Lung (tissue), 12 donors: ENCODE results near the gene GDPD3. TPM values are rescaled to one million over a fixed set of nuclear protein-coding genes. Genes with fewer than 3 reads are reported as not detected.

ENCODE experiments used
- ATAC-seq: fragments of 200-7000 bp; cut with Tn5 transposase; one replicate; pipeline ENCODE4 v1.9.1; 2020; ENCODE audit warnings: moderate number of reproducible peaks; ENCODE audit not compliant: insufficient read depth, low FRiP score
- DNase-seq, 3 donors: peaks; one replicate each; pipeline ENCODE4 v3.0.0-alpha.2; 2013 to 2017
- H3K27ac ChIP-seq, 2 donors: one replicate each; pipeline ENCODE4 v1.5.1; 2013; ENCODE audit warnings: mild to moderate bottlenecking in 2 of 2, moderate library complexity in 2 of 2, control low read depth in 1 of 2, inconsistent platforms in 1 of 2, low read depth in 1 of 2, low read length in 1 of 2
- H3K27me3 ChIP-seq, 3 donors: one replicate each; pipeline ENCODE4 v1.5.1; 2013; ENCODE audit warnings: low read length in 2 of 3; ENCODE audit not compliant: control insufficient read depth in 3 of 3, insufficient read depth in 3 of 3
- H3K36me3 ChIP-seq, 4 donors: one replicate each; pipeline ENCODE4 v1.5.1; 2013; ENCODE audit warnings: low read length in 4 of 4, mild to moderate bottlenecking in 1 of 4, moderate library complexity in 1 of 4; ENCODE audit not compliant: control insufficient read depth in 4 of 4, insufficient read depth in 4 of 4
- H3K4me1 ChIP-seq, 5 donors: one replicate each; pipeline ENCODE4 v1.5.1; 2013; ENCODE audit warnings: low read length in 5 of 5, mild to moderate bottlenecking in 2 of 5, moderate library complexity in 1 of 5; ENCODE audit not compliant: control insufficient read depth in 5 of 5, insufficient read depth in 5 of 5
- H3K4me3 ChIP-seq: one replicate; pipeline ENCODE4 v1.5.1; 2013; ENCODE audit warnings: mild to moderate bottlenecking, control low read depth, moderate library complexity
- H3K9ac ChIP-seq, 2 donors: one replicate each; pipeline ENCODE4 v1.5.1; 2013; ENCODE audit warnings: low read length in 2 of 2, control low read depth in 1 of 2; ENCODE audit not compliant: insufficient read depth in 1 of 2
- H3K9me3 ChIP-seq, 4 donors: one replicate each; pipeline ENCODE4 v1.5.1; 2013; ENCODE audit warnings: low read length in 3 of 4, mild to moderate bottlenecking in 1 of 4, moderate library complexity in 1 of 4; ENCODE audit not compliant: control insufficient read depth in 4 of 4, insufficient read depth in 3 of 4
- WGBS, 2 donors: extraction: QIAGEN DNeasy Blood & Tissue Kit; methylation state at CpG; one replicate each; pipeline ENCODE4 v1.1.7; 2013; 5-methylcytosine and 5-hydroxymethylcytosine counted together
- polyA plus RNA-seq, 2 donors: library from polyadenylated mRNA; stranded (reverse); fragments of 200-250 nt; gene quantifications; one replicate each; pipeline ENCODE4 v1.2.1, GENCODE V29; 2013
- total RNA-seq, 2 donors: library from RNA; depleted of rRNA in 1 of 2; stranded (reverse); fragments of >200 nt in 1 of 2; gene quantifications; one replicate each; pipeline ENCODE4 v1.2.1, GENCODE V29; 2014 to 2021
- TF ChIP-seq, protein P1 (sequence below): IDR thresholded peaks from 2 replicates; pipeline ENCODE4 v1.5.1; 2012; ENCODE audit warnings: mild to moderate bottlenecking; ENCODE audit errors: control extremely low read depth, extremely low read depth
- donor health status: control.
- donor health status: control.
- donor health status: Bipolar disorder and iron deficiency.
- donor health status: healthy.
- donor health status: DM: yes; HTN: yes; CAD: no.

GDPD3 gene
- total and polyA plus RNA-seq, 4 donors = 4.1 to 6.0 (median 5.5) TPM

DNA sequence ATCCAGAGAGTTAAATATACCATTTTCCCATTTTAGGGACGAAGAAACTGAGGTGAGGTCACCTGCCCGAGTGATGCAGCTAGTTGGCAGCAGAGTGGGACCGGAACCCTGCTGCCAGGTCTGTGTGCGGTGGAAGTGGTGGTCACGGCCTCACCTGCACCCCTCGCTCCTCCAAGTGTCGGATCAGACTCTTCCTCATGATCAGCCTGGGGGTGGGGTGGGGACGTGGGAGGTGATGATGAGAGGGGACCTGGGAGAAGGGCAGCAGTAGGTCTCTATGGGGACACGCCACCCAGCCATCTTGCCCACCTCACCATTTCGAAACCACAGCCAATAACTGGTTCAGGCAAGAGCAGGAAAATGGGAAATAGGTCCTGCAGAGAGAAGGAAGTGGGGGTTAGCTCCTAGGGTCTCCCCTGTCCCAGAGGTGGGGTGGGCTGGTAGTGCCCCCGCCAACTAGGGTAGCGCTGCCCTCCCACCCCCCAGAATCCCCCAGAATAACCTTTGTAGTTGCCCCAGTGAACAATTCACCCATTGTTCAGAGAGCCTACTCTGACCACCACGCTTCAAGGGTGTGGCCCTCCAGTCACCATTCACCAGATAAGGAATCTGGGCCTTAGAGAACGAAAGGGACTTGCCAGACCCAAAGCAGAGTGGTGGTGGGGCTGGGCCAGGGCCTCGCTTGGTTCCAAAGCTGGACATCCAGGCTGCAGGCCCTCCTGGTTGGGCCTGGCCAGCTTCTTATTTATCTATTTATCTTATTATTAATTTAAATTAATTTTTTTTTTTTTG lies 5.1 kb downstream of the GDPD3 start:
- Histone ChIP-seq H3K4me3 (no peak overlapping the region), H3K27me3 (no peaks in the 10 kb centered on the region), H3K4me1 (peaks cover 0 to 2% (median 0%) of the 10 kb centered on the region in 5 donors), H3K9me3 (no peaks in the 10 kb centered on the region), H3K36me3 (peaks cover 4 to 37% (median 17%) of the 10 kb centered on the region in 4 donors), H3K9ac (no peak overlapping the region), H3K27ac (no peak overlapping the region)
- ATAC-seq (no peak), DNase-seq (no peak)
- TF ChIP-seq, protein P1, sequence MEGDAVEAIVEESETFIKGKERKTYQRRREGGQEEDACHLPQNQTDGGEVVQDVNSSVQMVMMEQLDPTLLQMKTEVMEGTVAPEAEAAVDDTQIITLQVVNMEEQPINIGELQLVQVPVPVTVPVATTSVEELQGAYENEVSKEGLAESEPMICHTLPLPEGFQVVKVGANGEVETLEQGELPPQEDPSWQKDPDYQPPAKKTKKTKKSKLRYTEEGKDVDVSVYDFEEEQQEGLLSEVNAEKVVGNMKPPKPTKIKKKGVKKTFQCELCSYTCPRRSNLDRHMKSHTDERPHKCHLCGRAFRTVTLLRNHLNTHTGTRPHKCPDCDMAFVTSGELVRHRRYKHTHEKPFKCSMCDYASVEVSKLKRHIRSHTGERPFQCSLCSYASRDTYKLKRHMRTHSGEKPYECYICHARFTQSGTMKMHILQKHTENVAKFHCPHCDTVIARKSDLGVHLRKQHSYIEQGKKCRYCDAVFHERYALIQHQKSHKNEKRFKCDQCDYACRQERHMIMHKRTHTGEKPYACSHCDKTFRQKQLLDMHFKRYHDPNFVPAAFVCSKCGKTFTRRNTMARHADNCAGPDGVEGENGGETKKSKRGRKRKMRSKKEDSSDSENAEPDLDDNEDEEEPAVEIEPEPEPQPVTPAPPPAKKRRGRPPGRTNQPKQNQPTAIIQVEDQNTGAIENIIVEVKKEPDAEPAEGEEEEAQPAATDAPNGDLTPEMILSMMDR = no peak
- WGBS, 2 donors = 82 to 84% methylated on average over 15 of the region's 15 CpGs

DNA sequence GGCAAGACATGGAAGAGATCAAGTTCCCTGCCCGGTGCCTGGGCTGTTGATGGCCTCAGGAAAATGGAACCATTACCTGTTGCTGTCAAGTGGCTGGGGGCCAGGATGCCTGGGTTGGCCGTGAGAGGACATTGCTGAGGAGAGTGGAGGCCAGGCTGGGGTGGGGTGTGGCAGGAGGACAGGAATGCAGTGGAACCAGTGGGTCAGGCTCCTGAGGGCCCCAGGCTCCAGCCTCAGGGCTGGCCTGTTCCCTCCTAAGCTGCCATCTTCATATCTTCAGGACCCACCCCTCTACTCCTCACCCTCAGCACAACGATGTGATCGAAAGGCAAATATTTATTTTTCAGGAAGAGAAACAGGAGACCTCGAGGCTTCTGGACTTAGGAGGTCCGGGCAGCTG lies 8.8 kb downstream of the GDPD3 start:
- H3K4me1 ChIP-seq = peaks cover 0 to 2% (median 0%) of the 10 kb centered on the region in 5 donors
- DNase-seq = peak in 2 of 3 donors; percentile 44 to 45
- ATAC-seq = peak; percentile 41
- TF ChIP-seq, protein P1 = no peak
- no peak overlapping the region for H3K9ac ChIP-seq
- H3K9me3 ChIP-seq = peaks cover 0 to 2% (median 0%) of the 10 kb centered on the region in 4 donors
- H3K36me3 ChIP-seq = peaks cover 4 to 25% (median 10%) of the 10 kb centered on the region in 4 donors
- H3K27ac ChIP-seq = peak overlapping the region in 1 of 2 donors; percentile 21
- H3K27me3 ChIP-seq = no peaks in the 10 kb centered on the region
- 61 to 81% methylated on average over 6 of the region's 6 CpGs for WGBS, 2 donors
- no peak overlapping the region for H3K4me3 ChIP-seq

DNA sequence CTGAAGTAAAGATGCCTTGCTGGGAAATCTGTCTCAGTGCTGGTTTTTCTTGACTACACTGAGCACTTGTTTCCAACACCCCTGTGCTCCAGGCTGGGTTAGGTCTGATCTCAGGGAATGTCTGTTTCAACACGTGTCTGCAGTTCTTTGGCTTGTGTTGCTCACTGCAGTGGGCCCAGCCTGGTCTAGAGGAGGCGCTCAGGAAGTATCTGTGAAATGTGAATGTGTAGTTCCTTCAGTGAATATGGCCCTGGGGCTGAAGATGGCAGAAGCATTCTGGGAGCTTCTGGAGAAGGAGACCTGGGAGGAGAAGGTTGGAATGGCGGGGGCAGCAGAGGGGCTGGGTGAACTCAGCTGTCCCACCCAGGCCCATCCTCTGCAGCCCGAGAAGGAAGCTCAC lies 9.2 kb downstream of the GDPD3 start:
- no peak for ATAC-seq
- WGBS, 2 donors = 80 to 81% methylated on average over 4 of the region's 4 CpGs
- no peak for DNase-seq

More for the DNA sequence above, 9.2 kb downstream of the GDPD3 start:
- Histone ChIP-seq H3K9ac (no peak overlapping the region), H3K4me3 (no peak overlapping the region), H3K27me3 (no peaks in the 10 kb centered on the region), H3K9me3 (peaks cover 0 to 2% (median 0%) of the 10 kb centered on the region in 4 donors), H3K36me3 (peaks cover 4 to 25% (median 10%) of the 10 kb centered on the region in 4 donors), H3K4me1 (peaks cover 0 to 2% (median 0%) of the 10 kb centered on the region in 5 donors), H3K27ac (peak overlapping the region in 1 of 2 donors; percentile 21)
- TF ChIP-seq, protein P1 = no peak
